ENCODE data around the gene HERPUD1.

DNA sequence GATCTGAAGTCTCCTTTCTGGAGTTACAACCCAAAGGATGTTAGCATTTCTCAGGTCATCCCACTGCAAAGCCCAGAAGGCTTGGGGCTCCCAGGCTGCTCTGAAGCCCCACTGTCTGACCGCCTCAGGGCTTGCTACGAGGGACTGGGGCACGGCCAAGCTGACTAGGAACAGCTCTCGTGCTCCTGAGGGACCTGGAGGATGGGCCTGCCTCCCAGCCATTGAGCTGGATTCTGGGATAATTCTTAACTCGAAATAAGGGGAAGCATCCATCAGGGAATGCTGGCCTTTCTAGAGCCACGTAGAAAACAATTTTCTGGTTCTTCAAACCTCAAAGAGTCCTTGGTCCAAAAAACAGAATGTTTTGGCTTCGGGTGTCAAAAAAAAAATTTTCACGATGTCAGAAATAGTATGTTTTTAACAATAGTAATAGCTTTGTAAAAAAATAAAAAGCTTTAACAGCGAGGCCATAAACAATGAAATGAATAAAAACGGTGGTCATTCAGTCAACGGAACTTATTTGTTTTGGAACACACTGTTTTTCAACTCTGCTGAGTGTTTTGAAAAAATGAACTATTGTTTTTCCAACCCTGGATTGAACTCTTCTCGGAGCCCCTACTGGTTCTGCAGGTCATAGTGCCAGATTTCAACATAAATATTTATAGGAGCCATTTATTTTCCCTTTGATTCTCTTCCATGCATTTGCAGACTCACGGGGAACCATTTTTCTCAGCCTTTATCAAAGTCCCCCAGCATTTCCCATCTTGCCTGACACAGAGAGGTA lies 16.4 kb upstream of the HERPUD1 start:
- TF ChIP-seq CTCF (conservative IDR thresholded peaks at IDR 0.05; ENCODE audit: low read length), result no peak
- no peak for TF ChIP-seq EZH2phosphoT487 (IDR thresholded peaks at IDR 0.05; ENCODE audit: borderline replicate concordance)
